ENCODE measurements around the gene NEU4. TPM values are rescaled to one million over a fixed set of nuclear protein-coding genes. Genes with fewer than 3 reads are reported as not detected.
"Not testable (repeated sequence)": the region's sequence is repeated elsewhere in the genome, so short reads cannot be mapped to it uniquely, and the experiment has no call there.

The NEU4 gene
- total RNA-seq, 4 donors from 2014 or later: 0.15 TPM; not detected in 3

DNA sequence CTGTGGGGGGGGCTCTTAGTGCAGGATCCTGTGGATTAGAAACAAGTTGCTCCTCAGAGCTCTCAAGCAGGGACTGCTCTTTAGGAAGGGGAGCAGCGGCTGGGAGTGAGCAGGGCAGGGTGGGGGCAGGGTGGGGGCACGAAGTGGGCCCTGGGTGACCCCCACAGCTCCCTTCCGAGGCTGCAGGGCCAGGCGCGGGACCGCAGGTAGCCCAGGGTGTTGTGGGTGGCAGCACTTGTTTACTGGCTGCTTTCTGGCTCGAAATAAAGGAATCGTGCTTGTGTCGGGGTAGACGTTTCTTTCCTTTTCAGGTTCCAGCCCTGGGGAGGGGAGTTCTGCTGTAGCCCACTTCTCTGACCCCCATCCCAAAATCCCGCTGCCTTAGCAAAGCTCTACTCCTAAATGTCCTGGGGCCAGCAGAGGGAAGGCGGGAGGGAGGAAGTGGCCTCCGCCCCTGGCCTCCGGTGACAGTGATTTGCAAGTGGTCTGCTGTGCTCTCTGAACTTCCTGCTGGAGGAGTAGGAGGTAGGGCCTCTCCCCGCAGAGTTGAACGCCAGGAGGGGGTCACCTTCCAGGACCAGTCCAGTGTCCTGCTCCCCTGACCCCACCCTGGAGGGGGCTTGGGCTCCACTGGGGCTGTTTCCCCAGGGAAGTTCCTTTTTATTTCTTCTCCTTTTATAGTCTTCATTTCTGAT is 8.3 kb downstream of the NEU4 start:
- peak in 1 of 2 donors; percentile 86 for DNase-seq (ENCODE audit: low spot score in 2 of 2)
- 28 to 36% methylated on average over 16 of the region's 16 CpGs for WGBS, 2 donors
- no peak overlapping the region for H3K4me3 ChIP-seq (ENCODE audit: low read depth, poor library complexity, severe bottlenecking)
- TF ChIP-seq, protein P1, sequence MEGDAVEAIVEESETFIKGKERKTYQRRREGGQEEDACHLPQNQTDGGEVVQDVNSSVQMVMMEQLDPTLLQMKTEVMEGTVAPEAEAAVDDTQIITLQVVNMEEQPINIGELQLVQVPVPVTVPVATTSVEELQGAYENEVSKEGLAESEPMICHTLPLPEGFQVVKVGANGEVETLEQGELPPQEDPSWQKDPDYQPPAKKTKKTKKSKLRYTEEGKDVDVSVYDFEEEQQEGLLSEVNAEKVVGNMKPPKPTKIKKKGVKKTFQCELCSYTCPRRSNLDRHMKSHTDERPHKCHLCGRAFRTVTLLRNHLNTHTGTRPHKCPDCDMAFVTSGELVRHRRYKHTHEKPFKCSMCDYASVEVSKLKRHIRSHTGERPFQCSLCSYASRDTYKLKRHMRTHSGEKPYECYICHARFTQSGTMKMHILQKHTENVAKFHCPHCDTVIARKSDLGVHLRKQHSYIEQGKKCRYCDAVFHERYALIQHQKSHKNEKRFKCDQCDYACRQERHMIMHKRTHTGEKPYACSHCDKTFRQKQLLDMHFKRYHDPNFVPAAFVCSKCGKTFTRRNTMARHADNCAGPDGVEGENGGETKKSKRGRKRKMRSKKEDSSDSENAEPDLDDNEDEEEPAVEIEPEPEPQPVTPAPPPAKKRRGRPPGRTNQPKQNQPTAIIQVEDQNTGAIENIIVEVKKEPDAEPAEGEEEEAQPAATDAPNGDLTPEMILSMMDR (IDR thresholded peaks at IDR 0.05): no peak
- TF ChIP-seq POLR2A (IDR thresholded peaks at IDR 0.05): no peak
- intact Hi-C loops (cut with DNase I; ENCODE audit: low total_unique reads): no loop called here

DNA sequence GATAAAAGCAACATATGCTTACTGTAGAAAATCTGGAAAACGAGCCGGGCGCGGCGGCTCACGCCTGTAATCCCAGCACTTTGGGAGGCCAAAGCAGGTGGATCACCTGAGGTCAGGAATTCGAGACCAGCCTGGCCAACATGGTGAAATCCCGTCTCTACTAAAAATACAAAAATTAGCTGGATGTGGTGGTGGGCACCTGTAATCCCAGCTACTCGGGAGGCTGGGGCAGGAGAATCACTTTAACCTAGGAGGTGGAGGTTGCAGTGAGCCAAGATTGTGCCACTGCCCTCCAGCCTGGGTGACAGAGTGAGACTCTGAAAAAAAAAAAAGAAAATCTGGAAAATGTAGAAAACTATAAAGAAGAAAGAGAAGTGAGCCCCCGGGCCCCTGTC is 8.8 kb downstream of the NEU4 start:
- WGBS, 2 donors: 84 to 86% methylated on average over 10 of the region's 10 CpGs
- H3K4me3 ChIP-seq (ENCODE audit: low read depth, poor library complexity, severe bottlenecking); intact Hi-C loops (cut with DNase I; ENCODE audit: low total_unique reads); DNase-seq (ENCODE audit: low spot score in 2 of 2): not testable (repeated sequence)

DNA sequence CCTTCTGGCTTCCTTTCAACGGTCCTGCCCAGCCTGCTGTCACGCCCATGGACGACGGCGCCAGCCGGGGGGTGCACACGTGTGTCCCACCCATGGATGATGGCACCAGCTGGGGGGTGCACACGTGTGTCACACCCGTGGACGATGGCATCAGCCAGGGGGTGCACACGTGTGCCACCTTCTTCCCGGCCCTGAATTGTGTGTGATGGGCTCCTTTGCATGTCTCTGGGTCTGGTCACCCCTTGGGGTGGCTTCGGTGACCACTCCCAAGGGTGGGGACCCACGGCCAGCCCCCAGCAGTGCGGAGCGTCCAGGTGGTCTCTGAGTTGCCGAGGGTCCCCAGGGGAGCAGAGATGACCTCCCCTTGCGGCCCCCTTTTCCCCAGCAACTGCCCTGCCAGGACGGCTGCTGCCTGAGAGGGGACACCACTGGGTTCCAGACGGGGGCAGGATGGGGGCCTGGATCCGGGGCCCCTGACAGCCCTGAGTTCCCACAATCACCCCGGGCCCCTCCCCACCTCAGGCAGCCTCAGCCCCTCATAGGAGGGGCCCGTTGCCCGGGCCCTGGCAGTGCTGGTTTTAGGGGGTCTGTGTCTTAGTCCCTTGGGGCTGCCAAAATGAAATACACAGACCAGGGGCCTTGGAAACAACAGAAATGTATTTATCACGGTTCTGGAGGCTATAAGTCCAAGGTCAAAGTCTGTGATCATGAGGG is 9.4 kb downstream of the NEU4 start:
- TF ChIP-seq, protein P1 (IDR thresholded peaks at IDR 0.05): no peak
- TF ChIP-seq POLR2A (IDR thresholded peaks at IDR 0.05): no peak
- intact Hi-C loops (cut with DNase I; ENCODE audit: low total_unique reads): no loop called here
- DNase-seq (ENCODE audit: low spot score in 2 of 2): peak; percentile 4 to 65
- 64 to 82% methylated on average over 21 to 25 of the region's 25 CpGs for WGBS, 2 donors
- H3K4me3 ChIP-seq (ENCODE audit: low read depth, poor library complexity, severe bottlenecking): no peak overlapping the region

DNA sequence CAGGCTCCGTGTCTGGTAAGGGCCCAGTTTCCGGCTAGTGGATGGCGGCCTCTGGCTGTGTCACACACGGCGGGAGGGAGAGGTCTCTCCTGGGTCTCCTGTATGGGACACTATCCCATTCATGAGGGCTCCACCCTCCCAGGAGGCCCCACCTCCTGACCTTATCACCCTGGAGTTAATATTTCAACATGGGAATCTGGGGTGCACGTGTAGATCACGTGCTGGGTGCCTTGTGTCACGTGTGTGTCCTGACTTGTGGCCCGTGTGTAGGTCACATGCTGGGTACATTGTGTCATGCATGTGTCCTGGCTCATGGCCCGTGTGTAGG is 9.9 kb downstream of the NEU4 start:
- 53 to 70% methylated on average over 9 to 10 of the region's 10 CpGs for WGBS, 2 donors
- H3K4me3 ChIP-seq (ENCODE audit: low read depth, poor library complexity, severe bottlenecking): no peak overlapping the region
- DNase-seq (ENCODE audit: low spot score in 2 of 2): peak in 1 of 2 donors; percentile 70
- intact Hi-C loops (cut with DNase I; ENCODE audit: low total_unique reads): no loop called here
- TF ChIP-seq POLR2A (IDR thresholded peaks at IDR 0.05): no peak
- TF ChIP-seq, protein P1 (IDR thresholded peaks at IDR 0.05): peak in 1 of 3 donors; percentile 38

DNA sequence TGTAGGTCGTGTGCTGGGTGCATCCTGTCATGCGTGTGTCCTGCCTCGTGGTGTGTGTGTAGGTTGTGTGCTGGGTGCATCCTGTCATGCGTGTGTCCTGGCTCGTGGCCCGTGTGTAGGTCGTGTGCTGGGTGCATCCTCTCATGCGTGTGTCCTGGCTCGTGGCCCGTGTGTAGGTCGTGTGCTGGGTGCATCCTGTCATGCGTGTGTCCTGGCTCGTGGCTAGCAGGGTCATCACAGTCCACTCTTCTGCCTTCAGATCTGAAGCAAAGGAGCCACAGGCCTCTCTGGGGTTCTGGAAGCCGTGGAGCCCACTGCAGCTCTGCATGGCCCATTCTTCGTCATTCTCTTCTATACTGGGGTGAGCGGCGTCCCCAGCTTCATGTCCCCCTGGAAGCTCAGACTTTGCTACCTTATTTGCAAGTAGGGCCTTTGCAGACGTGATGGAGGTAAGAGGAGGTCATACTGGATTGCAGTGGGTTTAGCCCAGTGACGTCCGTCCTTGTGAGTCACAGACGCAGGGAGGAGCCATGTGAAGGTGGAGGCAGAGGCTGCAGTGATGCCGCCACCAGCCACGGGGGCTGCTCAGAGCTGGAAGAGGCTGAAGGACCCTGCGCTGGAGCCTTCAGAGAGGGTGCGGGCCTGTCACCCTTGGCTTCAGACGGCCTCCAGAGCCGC is 11.1 kb downstream of the NEU4 start:
- H3K4me3 ChIP-seq (ENCODE audit: low read depth, poor library complexity, severe bottlenecking); intact Hi-C loops (cut with DNase I; ENCODE audit: low total_unique reads): not testable (repeated sequence)
- DNase-seq (ENCODE audit: low spot score in 2 of 2): peak in 1 of 2 donors; percentile 48
- WGBS, 2 donors: 82 to 87% methylated on average over 25 to 27 of the region's 27 CpGs

DNA sequence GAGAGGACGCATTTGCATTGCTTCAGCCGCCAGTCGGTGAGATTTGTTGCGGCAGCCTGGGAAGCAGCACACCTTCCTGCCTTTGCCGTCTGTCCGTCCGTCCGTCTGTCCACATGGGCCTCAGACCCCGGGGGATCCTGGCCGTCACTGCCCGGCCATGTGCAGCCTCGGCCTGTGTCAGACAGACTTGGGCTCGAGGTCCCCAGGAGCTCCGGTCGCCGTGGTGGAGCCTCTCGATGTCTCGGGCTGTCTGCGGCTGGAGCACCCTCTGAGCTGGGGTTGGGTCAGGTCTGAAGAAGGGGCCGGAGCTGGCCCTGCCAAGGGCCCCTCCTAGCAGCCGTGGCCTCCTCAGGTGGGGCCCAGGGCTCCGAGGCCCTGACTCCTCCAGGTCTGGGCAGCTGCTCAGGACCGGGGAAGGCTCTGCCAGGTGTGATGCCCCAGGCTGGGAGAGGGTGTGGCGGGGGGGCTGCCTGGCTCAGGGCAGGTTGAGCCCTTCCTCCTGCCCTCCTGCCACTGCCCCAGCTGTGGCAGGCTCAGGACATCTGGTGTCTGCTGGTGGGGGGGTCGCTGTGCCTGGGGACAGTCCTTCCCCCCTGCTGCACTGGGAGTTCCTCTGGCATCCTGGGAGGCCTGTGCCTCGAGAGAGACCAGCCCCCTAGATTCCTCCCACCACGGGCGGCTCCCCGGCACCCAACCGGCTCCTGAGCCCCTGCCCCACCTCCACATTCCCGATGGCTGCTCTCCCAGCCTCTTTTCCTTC is 11.8 kb downstream of the NEU4 start:
- H3K4me3 ChIP-seq (ENCODE audit: low read depth, poor library complexity, severe bottlenecking): no peak overlapping the region
- DNase-seq (ENCODE audit: low spot score in 2 of 2): peak in 1 of 2 donors; percentile 83
- intact Hi-C loops (cut with DNase I; ENCODE audit: low total_unique reads): no loop called here
- TF ChIP-seq, protein P1 (IDR thresholded peaks at IDR 0.05): no peak
- TF ChIP-seq POLR2A (IDR thresholded peaks at IDR 0.05): no peak
- 85 to 87% methylated on average over 13 to 27 of the region's 31 CpGs for WGBS, 2 donors
